ENCODE results near the gene MRPS6.

Gene MRPS6

GRCh38 chr21:34073032-34073748, at the start of gene MRPS6, which contains the start of gene SLC5A3:
TSS of gene MRPS6 (plus strand) at chr21:34073578. CDS start at chr21:34073701, 123 bp downstream.
TSS of gene SLC5A3 (plus strand) at chr21:34073578. CDS start at chr21:34095199, 21,621 bp downstream.
- peak within 1 kb of the TSS; percentile 88 for H3K4me3 Mint-ChIP-seq
- H3K27me3 Mint-ChIP-seq: peaks cover 3% of the 10 kb centered on the region
- H3K4me1 Mint-ChIP-seq (ENCODE audit: low read depth): peaks cover 47% of the 10 kb centered on the region
- no peaks in the 10 kb centered on the region for H3K9me3 Mint-ChIP-seq
- H3K27ac Mint-ChIP-seq: peak within 1 kb of the TSS; percentile 91
- peaks cover 40% of the 10 kb centered on the region for H3K36me3 Mint-ChIP-seq (ENCODE audit: low read depth)
- intact Hi-C loops (cut with micrococcal nuclease): loop anchor here (2.0 kb wide), 1 partner anchor 50 kb away; no protein-coding TSS in a partner anchor

DNA sequence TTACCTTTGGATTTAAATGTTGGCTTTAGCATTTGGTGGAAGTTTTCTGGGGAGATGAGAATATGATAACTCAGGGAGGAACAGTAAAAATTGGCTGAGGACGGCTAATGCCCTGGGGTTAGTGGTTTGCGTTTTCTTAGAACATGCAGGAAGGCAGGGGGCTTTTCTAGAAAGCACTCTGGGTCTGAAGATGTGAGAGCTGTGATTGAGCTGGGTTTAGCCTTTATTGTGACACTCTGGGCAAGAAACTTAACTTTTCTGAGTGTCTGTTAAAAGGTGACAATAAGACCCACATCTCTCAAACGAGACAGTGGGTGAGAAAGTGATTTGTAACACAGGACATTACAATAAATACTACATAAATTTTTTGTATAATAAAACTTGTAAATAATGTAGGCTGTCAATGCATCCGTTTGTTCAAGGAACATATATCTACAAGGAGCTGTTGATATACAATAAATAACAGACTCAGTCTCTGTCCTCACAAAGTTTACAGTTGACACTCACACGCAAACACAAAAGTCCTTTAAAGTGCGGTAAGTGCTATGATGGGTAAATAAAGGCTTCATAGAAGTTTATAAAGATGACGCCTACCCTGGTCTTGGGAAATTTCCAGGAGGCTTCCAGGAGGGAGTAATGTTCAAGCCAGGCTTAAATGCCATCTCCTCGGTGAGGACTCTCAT, 49.5 kb upstream of the MRPS6 start:
- intact Hi-C loops (cut with micrococcal nuclease): loop anchor here (2.0 to 5.0 kb wide), 2 partner anchors 33 to 49 kb away; partner anchors contain the start of genes MRPS6 and SLC5A3
- H3K27me3 Mint-ChIP-seq: peaks cover 3% of the 10 kb centered on the region
- no peaks in the 10 kb centered on the region for H3K36me3 Mint-ChIP-seq (ENCODE audit: low read depth)
- peaks cover 21% of the 10 kb centered on the region for H3K4me1 Mint-ChIP-seq (ENCODE audit: low read depth)
- no peak overlapping the region for H3K4me3 Mint-ChIP-seq
- H3K9me3 Mint-ChIP-seq: no peaks in the 10 kb centered on the region
- H3K27ac Mint-ChIP-seq: no peak overlapping the region

GRCh38 chr21:34024374-34024693, 49.0 kb upstream of the MRPS6 start:
- Mint-ChIP-seq H3K4me3 (no peak overlapping the region), H3K27me3 (peaks cover 3% of the 10 kb centered on the region), H3K9me3 (no peaks in the 10 kb centered on the region)

DNA sequence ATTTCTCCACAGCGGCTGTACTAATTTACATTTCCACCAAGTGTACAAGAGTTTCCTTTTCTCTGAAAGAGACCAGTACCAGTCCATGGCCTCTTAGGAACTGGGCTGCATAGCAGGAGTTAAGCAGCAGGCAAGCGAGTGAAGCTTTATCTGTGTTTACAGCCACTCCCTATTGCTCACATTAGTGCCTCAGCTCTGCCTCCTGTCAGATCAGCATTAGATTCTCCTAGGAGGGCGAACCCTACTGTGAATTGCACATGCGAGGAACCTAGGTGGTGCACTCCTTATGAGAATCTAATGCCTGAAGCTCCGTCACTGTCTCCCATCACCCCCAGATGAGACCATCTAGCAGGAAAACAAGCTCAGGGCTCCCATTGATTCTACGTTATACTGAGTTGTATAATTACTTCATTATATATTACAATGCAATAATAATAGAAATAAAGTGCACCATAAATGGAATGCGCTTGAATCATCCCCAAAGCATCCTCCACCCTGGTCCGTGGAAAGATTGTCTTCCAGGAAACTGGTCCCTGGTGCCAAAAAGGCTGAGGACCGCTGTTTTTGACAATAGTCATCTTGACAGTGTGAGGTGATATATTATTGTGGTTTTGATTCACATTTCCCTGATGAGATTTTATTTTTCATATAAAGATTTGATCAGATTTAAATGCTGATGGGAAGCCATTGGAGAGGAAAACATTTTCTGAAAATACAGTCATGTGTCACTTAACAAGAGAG, 45.5 kb upstream of the MRPS6 start:
- H3K4me3 Mint-ChIP-seq: no peak overlapping the region
- intact Hi-C loops (cut with micrococcal nuclease): no loop called here
- H3K27me3 Mint-ChIP-seq: peaks cover 3% of the 10 kb centered on the region

More at GRCh38 chr21:34024374-34024693, 49.0 kb upstream of the MRPS6 start:
- Mint-ChIP-seq H3K4me1 (ENCODE audit: low read depth) (peaks cover 16% of the 10 kb centered on the region), H3K36me3 (ENCODE audit: low read depth) (no peaks in the 10 kb centered on the region), H3K27ac (no peak overlapping the region)
- intact Hi-C loops (cut with micrococcal nuclease): loop anchor here (5.0 kb wide), 1 partner anchor 33 kb away; no protein-coding TSS in a partner anchor

GRCh38 chr21:34029743-34030528, 43.4 kb upstream of the MRPS6 start:
- Mint-ChIP-seq H3K36me3 (ENCODE audit: low read depth) (no peaks in the 10 kb centered on the region), H3K27me3 (peaks cover 4% of the 10 kb centered on the region), H3K9me3 (peaks cover 8% of the 10 kb centered on the region), H3K4me1 (ENCODE audit: low read depth) (peaks cover 33% of the 10 kb centered on the region), H3K27ac (peak overlapping the region; percentile 53), H3K4me3 (no peak overlapping the region)
- intact Hi-C loops (cut with micrococcal nuclease): no loop called here

More for the DNA sequence above, 45.5 kb upstream of the MRPS6 start:
- Mint-ChIP-seq H3K4me1 (ENCODE audit: low read depth) (peaks cover 27% of the 10 kb centered on the region), H3K9me3 (peaks cover 8% of the 10 kb centered on the region), H3K36me3 (ENCODE audit: low read depth) (no peaks in the 10 kb centered on the region), H3K27ac (no peak overlapping the region)

GRCh38 chr21:34031835-34032370, 41.5 kb upstream of the MRPS6 start:
- H3K4me1 Mint-ChIP-seq (ENCODE audit: low read depth): peaks cover 32% of the 10 kb centered on the region
- peaks cover 16% of the 10 kb centered on the region for H3K9me3 Mint-ChIP-seq
- no peak overlapping the region for H3K4me3 Mint-ChIP-seq
- peaks cover 13% of the 10 kb centered on the region for H3K27me3 Mint-ChIP-seq
- no peaks in the 10 kb centered on the region for H3K36me3 Mint-ChIP-seq (ENCODE audit: low read depth)
- H3K27ac Mint-ChIP-seq: no peak overlapping the region
- intact Hi-C loops (cut with micrococcal nuclease): no loop called here

DNA sequence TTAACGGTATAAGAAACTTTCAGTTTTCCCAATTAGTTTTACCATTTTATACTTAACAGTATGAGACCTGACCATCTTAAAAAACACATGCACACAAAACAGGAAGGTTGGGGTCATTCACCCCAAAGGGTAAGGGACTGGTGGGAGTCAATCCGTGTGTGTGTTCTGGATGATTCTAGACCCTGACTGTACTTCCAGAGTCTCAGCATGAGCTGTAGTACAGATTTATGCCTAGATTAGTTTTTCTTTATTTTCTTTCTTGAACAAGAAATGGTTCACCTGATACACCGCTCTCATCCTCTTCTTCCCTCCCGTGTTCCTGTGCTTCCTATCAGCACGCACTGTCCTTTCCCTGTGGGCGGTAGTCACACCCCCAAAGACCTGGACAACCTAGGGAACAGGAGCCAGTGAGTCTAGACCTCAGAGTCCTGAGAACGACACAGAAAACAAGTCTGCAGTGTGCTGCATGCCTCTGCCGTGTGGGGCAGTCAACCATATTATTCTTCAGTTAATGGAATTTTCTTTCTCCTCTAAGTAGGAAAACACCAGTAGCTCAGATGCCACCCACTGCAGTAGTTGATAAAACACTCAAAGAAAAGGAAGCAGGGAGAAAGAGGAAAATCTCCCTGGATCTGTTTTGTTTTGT, 38.9 kb upstream of the MRPS6 start:
- H3K27ac Mint-ChIP-seq: peak overlapping the region; percentile 25
- H3K4me1 Mint-ChIP-seq (ENCODE audit: low read depth): peaks cover 26% of the 10 kb centered on the region
- peaks cover 11% of the 10 kb centered on the region for H3K27me3 Mint-ChIP-seq
- H3K9me3 Mint-ChIP-seq: peaks cover 16% of the 10 kb centered on the region
- H3K36me3 Mint-ChIP-seq (ENCODE audit: low read depth): no peaks in the 10 kb centered on the region
- H3K4me3 Mint-ChIP-seq: no peak overlapping the region
- intact Hi-C loops (cut with micrococcal nuclease): no loop called here

- H3K27me3 Mint-ChIP-seq: peaks cover 11% of the 10 kb centered on the region
- intact Hi-C loops (cut with micrococcal nuclease): no loop called here
- H3K4me1 Mint-ChIP-seq (ENCODE audit: low read depth): peaks cover 21% of the 10 kb centered on the region
These were observed 37.6 kb upstream of the MRPS6 start for GRCh38 chr21:34035619-34036354.

DNA sequence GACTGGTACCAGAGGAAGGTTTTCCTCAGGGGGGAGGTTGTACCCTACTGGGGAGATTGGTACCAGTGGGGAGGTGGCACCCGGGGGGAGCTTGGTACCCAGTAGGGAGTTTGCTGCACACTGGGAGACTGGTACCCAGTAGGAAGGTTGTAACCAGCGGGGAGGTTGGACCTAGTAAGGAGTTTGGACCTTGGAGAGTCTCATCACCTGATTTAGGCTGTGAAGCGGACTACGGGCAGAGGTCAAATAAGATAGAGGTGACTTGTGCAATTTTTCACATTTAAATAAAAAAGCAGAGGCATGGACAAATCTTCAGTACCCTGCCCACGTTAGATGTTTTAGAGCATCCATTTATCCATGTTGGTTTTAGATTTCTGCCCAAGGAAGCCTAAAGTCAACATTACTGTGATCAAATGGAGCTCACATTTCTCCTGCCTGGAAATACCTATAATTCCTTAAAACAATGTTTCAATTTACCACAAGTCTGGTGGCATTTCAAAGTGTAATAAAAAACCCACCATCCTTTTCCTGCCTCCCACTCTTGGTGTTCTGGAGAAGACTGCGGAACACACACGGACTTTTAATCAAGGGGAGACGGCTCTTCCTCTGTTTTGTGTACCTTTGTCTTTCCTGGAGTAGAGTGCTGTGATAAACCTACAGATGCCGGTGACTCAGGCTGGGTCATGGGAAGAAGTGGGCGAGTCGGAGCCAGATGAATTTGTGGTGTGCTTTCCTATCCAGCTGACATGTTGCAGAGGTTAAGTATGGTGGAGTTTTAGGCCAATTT, 36.2 kb upstream of the MRPS6 start:
- Mint-ChIP-seq H3K27me3 (peaks cover 13% of the 10 kb centered on the region), H3K27ac (no peak overlapping the region), H3K4me1 (ENCODE audit: low read depth) (peaks cover 11% of the 10 kb centered on the region), H3K9me3 (peaks cover 8% of the 10 kb centered on the region), H3K36me3 (ENCODE audit: low read depth) (no peaks in the 10 kb centered on the region), H3K4me3 (no peak overlapping the region)
- intact Hi-C loops (cut with micrococcal nuclease): no loop called here

More at GRCh38 chr21:34035619-34036354, 37.6 kb upstream of the MRPS6 start:
- Mint-ChIP-seq H3K36me3 (ENCODE audit: low read depth) (no peaks in the 10 kb centered on the region), H3K4me3 (no peak overlapping the region), H3K27ac (no peak overlapping the region), H3K9me3 (peaks cover 8% of the 10 kb centered on the region)

DNA sequence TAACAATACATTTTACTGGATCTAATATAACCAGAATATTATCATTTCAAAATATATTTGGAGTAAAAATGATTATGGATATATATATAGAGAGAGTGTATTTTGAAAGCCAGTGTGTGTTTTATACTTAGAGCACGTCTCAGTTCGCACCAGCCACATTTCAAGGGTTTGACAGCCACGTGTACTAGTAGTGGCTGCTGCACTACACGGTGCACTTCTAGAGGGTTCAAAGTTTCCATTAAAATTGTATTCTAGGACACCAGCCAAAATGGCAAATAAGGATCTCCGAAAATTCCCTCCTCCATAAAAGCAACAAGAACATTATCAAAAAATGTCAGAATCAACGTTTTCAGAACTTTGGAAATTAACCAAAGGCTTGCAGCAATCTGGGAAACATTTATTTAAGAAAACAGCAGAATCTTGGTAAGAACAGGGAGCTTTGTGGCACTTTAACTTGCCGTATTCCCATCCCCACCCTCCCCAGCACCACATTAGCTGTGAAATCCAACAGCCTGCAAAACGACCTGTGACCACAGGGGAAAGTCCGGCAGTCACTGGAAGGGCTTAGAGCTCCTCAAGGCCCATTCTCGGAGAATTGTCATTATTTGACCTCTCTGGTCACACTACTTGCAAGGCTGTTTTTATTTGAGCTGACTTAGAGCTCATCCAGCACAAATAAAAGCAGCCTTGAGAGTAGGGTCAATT, 33.5 kb upstream of the MRPS6 start:
- peaks cover 8% of the 10 kb centered on the region for H3K9me3 Mint-ChIP-seq
- no peaks in the 10 kb centered on the region for H3K36me3 Mint-ChIP-seq (ENCODE audit: low read depth)
- peaks cover 5% of the 10 kb centered on the region for H3K4me1 Mint-ChIP-seq (ENCODE audit: low read depth)
- intact Hi-C loops (cut with micrococcal nuclease): no loop called here
- H3K27ac Mint-ChIP-seq: no peak overlapping the region
- H3K27me3 Mint-ChIP-seq: peaks cover 16% of the 10 kb centered on the region
- H3K4me3 Mint-ChIP-seq: no peak overlapping the region

- H3K27me3 Mint-ChIP-seq: peaks cover 5% of the 10 kb centered on the region
- H3K36me3 Mint-ChIP-seq (ENCODE audit: low read depth): no peaks in the 10 kb centered on the region
- intact Hi-C loops (cut with micrococcal nuclease): no loop called here
- H3K27ac Mint-ChIP-seq: no peak overlapping the region
- H3K4me1 Mint-ChIP-seq (ENCODE audit: low read depth): no peaks in the 10 kb centered on the region
- H3K9me3 Mint-ChIP-seq: no peaks in the 10 kb centered on the region
- no peak overlapping the region for H3K4me3 Mint-ChIP-seq
These were observed 30.6 kb upstream of the MRPS6 start for GRCh38 chr21:34042735-34043134.
